Tibial nerve (tissue), 3 donors: ENCODE results near the gene INTS11.

Experiments
- POLR2A ChIP-seq, 2 donors: fragments of 450-650 bp; IDR thresholded peaks; one replicate each; pipeline ENCODE4 v1.6.1; 2017; ENCODE audit warnings: antibody characterized with exemption in 2 of 2, mild to moderate bottlenecking in 2 of 2, moderate library complexity in 2 of 2
- TF ChIP-seq, protein P1 (sequence below), 5 experiments: fragments of 200-600 bp in 3 of 5; fragments of 450-650 bp in 2 of 5; sonication (generic) in 3 of 5; IDR thresholded peaks; one replicate each; pipeline ENCODE4 v1.5.1; 2016 to 2019; ENCODE audit warnings: antibody characterized with exemption in 5 of 5, mild to moderate bottlenecking in 3 of 5, moderate library complexity in 2 of 5

- TF ChIP-seq, protein P1, sequence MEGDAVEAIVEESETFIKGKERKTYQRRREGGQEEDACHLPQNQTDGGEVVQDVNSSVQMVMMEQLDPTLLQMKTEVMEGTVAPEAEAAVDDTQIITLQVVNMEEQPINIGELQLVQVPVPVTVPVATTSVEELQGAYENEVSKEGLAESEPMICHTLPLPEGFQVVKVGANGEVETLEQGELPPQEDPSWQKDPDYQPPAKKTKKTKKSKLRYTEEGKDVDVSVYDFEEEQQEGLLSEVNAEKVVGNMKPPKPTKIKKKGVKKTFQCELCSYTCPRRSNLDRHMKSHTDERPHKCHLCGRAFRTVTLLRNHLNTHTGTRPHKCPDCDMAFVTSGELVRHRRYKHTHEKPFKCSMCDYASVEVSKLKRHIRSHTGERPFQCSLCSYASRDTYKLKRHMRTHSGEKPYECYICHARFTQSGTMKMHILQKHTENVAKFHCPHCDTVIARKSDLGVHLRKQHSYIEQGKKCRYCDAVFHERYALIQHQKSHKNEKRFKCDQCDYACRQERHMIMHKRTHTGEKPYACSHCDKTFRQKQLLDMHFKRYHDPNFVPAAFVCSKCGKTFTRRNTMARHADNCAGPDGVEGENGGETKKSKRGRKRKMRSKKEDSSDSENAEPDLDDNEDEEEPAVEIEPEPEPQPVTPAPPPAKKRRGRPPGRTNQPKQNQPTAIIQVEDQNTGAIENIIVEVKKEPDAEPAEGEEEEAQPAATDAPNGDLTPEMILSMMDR (IDR thresholded peaks at IDR 0.05) = peak in 2 of 5 experiments; percentile 16 to 24
- TF ChIP-seq POLR2A (IDR thresholded peaks at IDR 0.05) = no peak
These were observed 37.5 kb upstream of the INTS11 start for GRCh38 chr1:1361982-1362423.
